HG03097 (cell line): ENCODE results near the gene MXRA7.
"Not testable (repeated sequence)": the region's sequence is repeated elsewhere in the genome, so short reads cannot be mapped to it uniquely, and the experiment has no call there.

ENCODE experiments used
- ATAC-seq: cut with Tn5 transposase; IDR thresholded peaks from one replicate; pipeline ENCODE4 v1.9.1; 2021; ENCODE audit not compliant: unreplicated experiment, low FRiP score

The MXRA7 gene

GRCh38 chr17:76657505-76658241 lies 53.1 kb downstream of the MXRA7 start:
- no peak for ATAC-seq

GRCh38 chr17:76654408-76654807 lies 56.4 kb downstream of the MXRA7 start:
- ATAC-seq, result no peak

GRCh38 chr17:76650504-76650903 lies 60.3 kb downstream of the MXRA7 start:
- no peak for ATAC-seq

- ATAC-seq, result no peak
These were observed 64.1 kb downstream of the MXRA7 start for GRCh38 chr17:76646712-76647111.

- ATAC-seq, result no peak
These were observed 65.3 kb downstream of the MXRA7 start for GRCh38 chr17:76645481-76645880.

- no peak for ATAC-seq
These were observed 65.8 kb downstream of the MXRA7 start for GRCh38 chr17:76644995-76645394.

GRCh38 chr17:76643553-76644148 lies 67.1 kb downstream of the MXRA7 start, which contains the start of gene ST6GALNAC1:
ST6GALNAC1 (minus strand) TSS chr17:76643757; CDS start chr17:76643638, 119 bp downstream.
- ATAC-seq, result no peak

GRCh38 chr17:76642994-76643393 lies 67.8 kb downstream of the MXRA7 start:
- no peak for ATAC-seq

GRCh38 chr17:76642032-76642561 lies 68.7 kb downstream of the MXRA7 start:
- ATAC-seq, result no peak

GRCh38 chr17:76641501-76641900 lies 69.3 kb downstream of the MXRA7 start:
- ATAC-seq, result no peak

GRCh38 chr17:76640550-76641380 lies 70.0 kb downstream of the MXRA7 start:
- no peak for ATAC-seq

- ATAC-seq, result no peak
These were observed 72.5 kb downstream of the MXRA7 start for GRCh38 chr17:76638263-76638662.

GRCh38 chr17:76636486-76637206 lies 74.1 kb downstream of the MXRA7 start:
- not testable (repeated sequence) for ATAC-seq

GRCh38 chr17:76635659-76636360 lies 75.0 kb downstream of the MXRA7 start:
- ATAC-seq, result no peak

GRCh38 chr17:76635039-76635438 lies 75.7 kb downstream of the MXRA7 start:
- no peak for ATAC-seq

- ATAC-seq, result no peak
These were observed 77.0 kb downstream of the MXRA7 start for GRCh38 chr17:76633628-76634328.

GRCh38 chr17:76631821-76632565 lies 78.8 kb downstream of the MXRA7 start:
- no peak for ATAC-seq

- no peak for ATAC-seq
These were observed 80.6 kb downstream of the MXRA7 start for GRCh38 chr17:76630151-76630550.
